B cell (primary cell): ENCODE results near the gene TOX2. TPM values are rescaled to one million over a fixed set of nuclear protein-coding genes. Genes with fewer than 3 reads are reported as not detected.

Source experiments
- ATAC-seq: fragments of 200-7000 bp; cut with Tn5 transposase; one replicate; pipeline ENCODE4 v1.10.0; 2021; ENCODE audit warnings: low read depth, mild to moderate bottlenecking, moderate number of reproducible peaks, moderate library complexity
- CTCF ChIA-PET: fragments of 350-600 bp; sonication (Branson Sonifier 250); formaldehyde crosslinking; loops from one replicate; lab custom pipeline; 2021; ENCODE audit warnings: antibody characterized with exemption, inconsistent platforms; lab: Charles Lee
- POLR2A ChIA-PET: fragments of 350-600 bp; sonication (Branson Sonifier 250); formaldehyde crosslinking; loops from one replicate; lab custom pipeline; 2021; ENCODE audit warnings: antibody characterized with exemption; lab: Charles Lee
- DNase-seq: peaks from one replicate; pipeline ENCODE4 v3.0.0; 2013
- H2AFZ ChIP-seq: 2 replicates; pipeline ENCODE4 v1.6.1; 2012; ENCODE audit warnings: mild to moderate bottlenecking, low read depth, low read length; ENCODE audit not compliant: insufficient read depth, poor library complexity, severe bottlenecking
- H3K27ac ChIP-seq, 2 donors: 1 replicate in 1 of 2; 2 replicates in 1 of 2; pipeline ENCODE4 v1.5.1; 2012 to 2013; ENCODE audit warnings: low read length in 2 of 2, mild to moderate bottlenecking in 2 of 2, moderate library complexity in 1 of 2
- H3K27me3 ChIP-seq, 4 experiments: fragments of 200-600 bp in 1 of 4; sonication (generic) in 1 of 4; replicated peaks in 1 of 4; 1 replicate in 2 of 4; 2 replicates in 2 of 4; pipeline versions ENCODE4 v1.6.1 to v1.7.0; 2013 to 2016; ENCODE audit warnings: low read length in 3 of 4, mild to moderate bottlenecking in 2 of 4, mixed read lengths in 1 of 4, moderate library complexity in 1 of 4; ENCODE audit not compliant: insufficient read depth in 4 of 4, control insufficient read depth in 3 of 4; ENCODE audit errors: control extremely low read depth in 1 of 4
- H3K36me3 ChIP-seq, 2 experiments: replicated peaks in 1 of 2; 1 replicate in 1 of 2; 2 replicates in 1 of 2; pipeline versions ENCODE4 v1.6.1 to v1.7.1; 2013; ENCODE audit warnings: low read length in 1 of 2; ENCODE audit not compliant: insufficient read depth in 2 of 2, control insufficient read depth in 1 of 2; ENCODE audit errors: control extremely low read depth in 1 of 2, extremely low read depth in 1 of 2
- H3K4me1 ChIP-seq, 2 donors: fragments of 200-600 bp in 1 of 2; sonication (generic) in 1 of 2; 1 replicate in 1 of 2; 2 replicates in 1 of 2; pipeline versions ENCODE4 v1.5.1 to v1.6.1; 2013 to 2017; ENCODE audit warnings: low read length in 2 of 2; ENCODE audit not compliant: control insufficient read depth in 2 of 2, insufficient read depth in 2 of 2
- H3K4me2 ChIP-seq: replicated peaks from 2 replicates; pipeline ENCODE3; 2012; ENCODE audit warnings: mild to moderate bottlenecking, low read depth, low read length; ENCODE audit not compliant: poor library complexity, severe bottlenecking
- H3K4me3 ChIP-seq, 5 experiments: fragments of 200-600 bp in 1 of 5; sonication (generic) in 1 of 5; 1 replicate in 3 of 5; 2 replicates in 2 of 5; pipeline versions ENCODE4 v1.5.1 to v1.7.0; 2011 to 2016; ENCODE audit warnings: low read length in 4 of 5, mild to moderate bottlenecking in 4 of 5, low read depth in 2 of 5, control low read depth in 1 of 5, moderate library complexity in 1 of 5; ENCODE audit not compliant: insufficient read depth in 1 of 5; ENCODE audit errors: control extremely low read depth in 1 of 5, extremely low read depth in 1 of 5
- H3K79me2 ChIP-seq: fragments of 200-600 bp; sonication (generic); one replicate; pipeline ENCODE4 v1.6.0; 2016; ENCODE audit warnings: low read length; ENCODE audit not compliant: control insufficient read depth, insufficient read depth
- H3K9ac ChIP-seq: fragments of 200-600 bp; sonication (generic); 2 replicates; pipeline ENCODE4 v1.6.1; 2017; ENCODE audit warnings: mild to moderate bottlenecking, low read length, moderate library complexity
- H3K9me3 ChIP-seq, 3 donors: one replicate each; pipeline versions ENCODE4 v1.6.1 to v1.7.1; 2013; ENCODE audit warnings: low read length in 2 of 3; ENCODE audit not compliant: control insufficient read depth in 2 of 3, insufficient read depth in 1 of 3; ENCODE audit errors: control extremely low read depth in 1 of 3
- H4K20me1 ChIP-seq: 2 replicates; pipeline ENCODE4 v1.6.0; 2012; ENCODE audit warnings: mild to moderate bottlenecking, low read length; ENCODE audit not compliant: insufficient read depth, control insufficient read depth, poor library complexity, severe bottlenecking
- H3K27ac Mint-ChIP-seq: one replicate; pipeline ENCODE4 v1.8.0; 2021; ENCODE audit warnings: mixed read lengths
- H3K27me3 Mint-ChIP-seq: one replicate; pipeline ENCODE4 v1.8.0; 2021; ENCODE audit warnings: mixed read lengths
- H3K4me1 Mint-ChIP-seq: one replicate; pipeline ENCODE4 v1.8.0; 2021; ENCODE audit warnings: mixed read lengths
- H3K4me3 Mint-ChIP-seq: one replicate; pipeline ENCODE4 v1.8.0; 2021; ENCODE audit warnings: mixed read lengths
- H3K9me3 Mint-ChIP-seq: one replicate; pipeline ENCODE4 v1.8.0; 2022; ENCODE audit warnings: mixed read lengths; ENCODE audit not compliant: insufficient read depth
- EZH2 ChIP-seq: IDR thresholded peaks from 2 replicates; pipeline ENCODE4 v1.6.1; 2012; ENCODE audit warnings: borderline replicate concordance, low read depth, mild to moderate bottlenecking, moderate library complexity, low read length; ENCODE audit not compliant: insufficient read depth, poor library complexity, severe bottlenecking
- WGBS: methylation state at CpG from one replicate; pipeline ENCODE4 v1.1.5; 2013; ENCODE audit warnings: missing lambda C conversion rate; ENCODE audit not compliant: insufficient coverage; 5-methylcytosine and 5-hydroxymethylcytosine counted together
- intact Hi-C: fragments of 100-400 bp; cut with micrococcal nuclease; formaldehyde crosslinking; loops from one replicate; pipeline ENCODE4 v1.10.0; 2022
- polyA plus RNA-seq: library from polyadenylated mRNA; depleted of rRNA; stranded (reverse); fragments of >200 nt; gene quantifications from 2 replicates; pipeline ENCODE4 v1.2.3, GENCODE V29; 2012
- total RNA-seq, 2 donors: library from RNA; stranded (reverse); fragments of 120-200 nt in 1 of 2; gene quantifications; 1 replicate in 1 of 2; 2 replicates in 1 of 2; pipeline versions ENCODE4 v1.2.3 to v1.2.4, GENCODE V29; 2013 to 2022
- TF ChIP-seq, protein P1 (sequence below): fragments of 200-600 bp; IDR thresholded peaks from one replicate; pipeline ENCODE4 v1.8.0; 2022; ENCODE audit warnings: antibody characterized with exemption, mild to moderate bottlenecking

TOX2 gene
- total and polyA plus RNA-seq, 2 donors (not counting 1 experiment from before 2014, with no cell fraction given) = 1.2 to 4.1 TPM

DNA sequence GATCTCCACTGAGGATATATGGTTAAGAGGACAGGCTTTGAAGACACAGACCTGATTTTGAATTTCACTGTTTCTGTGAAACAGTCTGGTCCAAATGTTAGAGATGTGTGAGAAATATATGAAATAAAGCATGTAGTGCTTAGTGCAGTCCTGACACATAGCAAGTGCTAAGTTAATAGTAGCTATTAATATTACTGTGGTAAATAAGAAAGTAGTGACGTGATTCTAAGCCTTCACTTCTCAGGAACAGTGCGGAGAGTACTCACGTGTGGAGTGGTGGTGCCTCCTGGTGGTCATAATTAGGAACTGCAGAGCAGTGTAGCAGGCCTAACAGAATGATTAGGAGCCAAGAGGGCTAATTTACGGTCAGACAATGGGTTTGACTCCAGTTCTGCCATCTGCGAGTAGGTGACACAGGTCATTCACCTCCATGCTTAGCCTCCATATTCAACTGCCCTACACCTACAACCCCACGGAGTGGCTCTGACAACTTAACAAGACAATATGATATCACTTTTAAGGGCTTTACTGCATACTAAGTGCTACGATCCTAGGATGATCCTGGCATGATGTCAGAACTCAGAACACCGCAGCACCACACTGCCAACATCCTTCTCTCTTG, 166.1 kb downstream of the TOX2 start:
- no peaks in the 10 kb centered on the region for H3K4me1 ChIP-seq
- Mint-ChIP-seq H3K27me3 (no peaks in the 10 kb centered on the region), H3K9me3 (no peaks in the 10 kb centered on the region), H3K4me3 (no peak overlapping the region), H3K27ac (peak overlapping the region; percentile 26), H3K4me1 (peaks cover 8% of the 10 kb centered on the region)
- DNase-seq (peak; percentile 81), ATAC-seq (peak; percentile 97)
- no peaks in the 10 kb centered on the region for H3K79me2 ChIP-seq
- H3K4me3 ChIP-seq = no peak overlapping the region
- no peak overlapping the region for H3K27ac ChIP-seq
- H3K9ac ChIP-seq = no peak overlapping the region
- ChIA-PET CTCF (interaction anchor here (0.6 to 8.3 kb wide), 30 partner anchors 8 to 639 kb away, joined by 3 to 135 read pairs (median 4); no protein-coding TSS in a partner anchor), POLR2A (interaction anchor here (1.0 to 1.2 kb wide), 2 partner anchors 11 to 240 kb away, joined by 3 to 4 read pairs; no protein-coding TSS in a partner anchor)
- H4K20me1 ChIP-seq = no peaks in the 10 kb centered on the region
- no peaks in the 10 kb centered on the region for H3K9me3 ChIP-seq
- 26% methylated on average over 6 of the region's 8 CpGs for WGBS
- no peak for TF ChIP-seq EZH2
- TF ChIP-seq, protein P1, sequence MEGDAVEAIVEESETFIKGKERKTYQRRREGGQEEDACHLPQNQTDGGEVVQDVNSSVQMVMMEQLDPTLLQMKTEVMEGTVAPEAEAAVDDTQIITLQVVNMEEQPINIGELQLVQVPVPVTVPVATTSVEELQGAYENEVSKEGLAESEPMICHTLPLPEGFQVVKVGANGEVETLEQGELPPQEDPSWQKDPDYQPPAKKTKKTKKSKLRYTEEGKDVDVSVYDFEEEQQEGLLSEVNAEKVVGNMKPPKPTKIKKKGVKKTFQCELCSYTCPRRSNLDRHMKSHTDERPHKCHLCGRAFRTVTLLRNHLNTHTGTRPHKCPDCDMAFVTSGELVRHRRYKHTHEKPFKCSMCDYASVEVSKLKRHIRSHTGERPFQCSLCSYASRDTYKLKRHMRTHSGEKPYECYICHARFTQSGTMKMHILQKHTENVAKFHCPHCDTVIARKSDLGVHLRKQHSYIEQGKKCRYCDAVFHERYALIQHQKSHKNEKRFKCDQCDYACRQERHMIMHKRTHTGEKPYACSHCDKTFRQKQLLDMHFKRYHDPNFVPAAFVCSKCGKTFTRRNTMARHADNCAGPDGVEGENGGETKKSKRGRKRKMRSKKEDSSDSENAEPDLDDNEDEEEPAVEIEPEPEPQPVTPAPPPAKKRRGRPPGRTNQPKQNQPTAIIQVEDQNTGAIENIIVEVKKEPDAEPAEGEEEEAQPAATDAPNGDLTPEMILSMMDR = peak; percentile 99
- H3K27me3 ChIP-seq = no peaks in the 10 kb centered on the region
- no peaks in the 10 kb centered on the region for H3K36me3 ChIP-seq
- H3K4me2 ChIP-seq = no peak overlapping the region
- intact Hi-C loops = loop anchor here (1.0 kb wide), 4 partner anchors 11 to 388 kb away; no protein-coding TSS in a partner anchor
- H2AFZ ChIP-seq = peak overlapping the region; percentile 39

DNA sequence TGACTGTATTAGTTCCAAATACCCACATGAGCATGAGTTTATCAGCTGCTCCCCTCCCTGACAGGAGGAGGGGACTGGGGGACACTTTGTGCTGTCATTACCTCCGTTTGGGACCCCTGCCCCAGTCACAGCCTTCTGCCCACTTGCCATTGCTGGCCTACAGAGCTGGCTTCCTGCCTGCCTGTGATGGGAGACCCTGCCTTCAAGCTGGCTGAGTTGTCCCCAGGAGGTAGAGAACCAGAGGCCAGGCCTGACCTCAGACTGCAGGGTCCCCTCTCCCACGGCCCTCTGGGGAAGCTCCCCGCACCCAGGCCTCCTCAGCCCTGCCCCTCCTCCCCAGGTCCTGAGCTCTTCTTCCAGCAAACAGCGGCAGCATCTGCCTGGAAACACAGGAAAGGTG, 166.8 kb downstream of the TOX2 start:
- peaks cover 3% of the 10 kb centered on the region for H3K27me3 Mint-ChIP-seq

More for the DNA sequence above, 166.8 kb downstream of the TOX2 start:
- DNase-seq (no peak), ATAC-seq (no peak)
- Histone ChIP-seq H3K27me3 (no peaks in the 10 kb centered on the region), H3K79me2 (no peaks in the 10 kb centered on the region), H3K4me1 (no peaks in the 10 kb centered on the region), H3K9me3 (peaks cover 0 to 4% (median 0%) of the 10 kb centered on the region in 3 donors), H3K9ac (no peak overlapping the region), H4K20me1 (no peaks in the 10 kb centered on the region), H3K27ac (no peak overlapping the region), H3K36me3 (no peaks in the 10 kb centered on the region), H3K4me2 (no peak overlapping the region), H3K4me3 (no peak overlapping the region), H2AFZ (no peak overlapping the region)
- intact Hi-C loops = no loop called here
- no peak overlapping the region for H3K27ac Mint-ChIP-seq
- no peaks in the 10 kb centered on the region for H3K9me3 Mint-ChIP-seq
- no peak overlapping the region for H3K4me3 Mint-ChIP-seq
- CTCF ChIA-PET = interaction anchor here (0.7 to 8.3 kb wide), 10 partner anchors 9 to 632 kb away, joined by 3 to 135 read pairs (median 9); no protein-coding TSS in a partner anchor
- TF ChIP-seq, protein P1 = no peak
- no peak for TF ChIP-seq EZH2
- peaks cover 8% of the 10 kb centered on the region for H3K4me1 Mint-ChIP-seq
- WGBS = 55% methylated on average over 3 of the region's 4 CpGs
- POLR2A ChIA-PET = interaction anchor here (1.2 kb wide), 1 partner anchor 12 kb away, joined by 3 read pairs; no protein-coding TSS in a partner anchor
